Measurements from ENCODE around the gene MALT1.

Gene MALT1

GRCh38 chr18:58723810-58724602 lies 52.7 kb downstream of the MALT1 start:
- TF ChIP-seq CTCF (conservative IDR thresholded peaks at IDR 0.05; ENCODE audit: low read length): no peak
- DNase-seq (ENCODE audit: low read depth): peak; percentile 56
- no peak overlapping the region for H3K4me3 ChIP-seq (ENCODE audit: low read length)

GRCh38 chr18:58726671-58727070 lies 55.4 kb downstream of the MALT1 start:
- DNase-seq (ENCODE audit: low read depth): no peak
- H3K4me3 ChIP-seq (ENCODE audit: low read length): no peak overlapping the region
- no peak for TF ChIP-seq CTCF (conservative IDR thresholded peaks at IDR 0.05; ENCODE audit: low read length)

- TF ChIP-seq CTCF (conservative IDR thresholded peaks at IDR 0.05; ENCODE audit: low read length): no peak
- H3K4me3 ChIP-seq (ENCODE audit: low read length): no peak overlapping the region
- DNase-seq (ENCODE audit: low read depth): peak; percentile 7
Measured at GRCh38 chr18:58727776-58728500, 56.7 kb downstream of the MALT1 start.

GRCh38 chr18:58728719-58729118 lies 57.5 kb downstream of the MALT1 start:
- H3K4me3 ChIP-seq (ENCODE audit: low read length): no peak overlapping the region
- no peak for TF ChIP-seq CTCF (conservative IDR thresholded peaks at IDR 0.05; ENCODE audit: low read length)
- no peak for DNase-seq (ENCODE audit: low read depth)

GRCh38 chr18:58730618-58731017 lies 59.4 kb downstream of the MALT1 start:
- DNase-seq (ENCODE audit: low read depth): no peak
- TF ChIP-seq CTCF (conservative IDR thresholded peaks at IDR 0.05; ENCODE audit: low read length): no peak
- no peak overlapping the region for H3K4me3 ChIP-seq (ENCODE audit: low read length)

GRCh38 chr18:58732471-58732870 lies 61.2 kb downstream of the MALT1 start:
- no peak overlapping the region for H3K4me3 ChIP-seq (ENCODE audit: low read length)
- no peak for TF ChIP-seq CTCF (conservative IDR thresholded peaks at IDR 0.05; ENCODE audit: low read length)
- DNase-seq (ENCODE audit: low read depth): no peak

- TF ChIP-seq CTCF (conservative IDR thresholded peaks at IDR 0.05; ENCODE audit: low read length): no peak
- no peak overlapping the region for H3K4me3 ChIP-seq (ENCODE audit: low read length)
- DNase-seq (ENCODE audit: low read depth): no peak
Measured at GRCh38 chr18:58733866-58734265, 62.6 kb downstream of the MALT1 start.

Measured in AG10803 (cell line).